Measurements from ENCODE around the gene DTX1. TPM values are rescaled to one million over a fixed set of nuclear protein-coding genes. Genes with fewer than 3 reads are reported as not detected.

The DTX1 gene
- polyA plus RNA-seq, 1 donor = 9.1 TPM

DNA sequence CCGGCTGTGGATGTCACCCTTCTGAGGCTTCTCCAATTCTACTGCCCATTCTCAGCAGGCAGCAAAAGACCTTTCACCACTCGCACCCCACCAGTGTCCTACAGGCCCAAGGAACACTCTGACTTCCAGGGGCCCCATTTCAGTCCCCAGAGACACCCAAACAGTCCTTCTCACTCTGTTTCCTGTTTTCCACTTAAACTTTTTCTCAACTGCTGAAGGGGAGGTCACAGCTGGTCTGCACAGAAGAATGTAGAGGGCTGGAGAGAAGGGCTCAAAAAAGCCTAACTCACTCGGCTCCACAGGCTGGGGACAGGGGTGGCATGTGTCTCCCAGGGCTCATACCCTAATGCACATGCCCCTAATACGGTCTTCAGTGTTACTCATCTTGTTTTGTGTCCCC is 4.2 kb upstream of the DTX1 start:
- no peaks in the 10 kb centered on the region for H3K36me3 ChIP-seq (ENCODE audit: control insufficient read depth, insufficient read depth, low read length)
- H3K4me3 ChIP-seq (ENCODE audit: low read length) = no peak overlapping the region
- H3K4me1 ChIP-seq (ENCODE audit: control insufficient read depth, insufficient read depth, low read length) = no peaks in the 10 kb centered on the region
- no peak overlapping the region for H3K27ac ChIP-seq (ENCODE audit: low read length)
- H3K27me3 ChIP-seq (ENCODE audit: control insufficient read depth, insufficient read depth, low read length) = peaks cover 36% of the 10 kb centered on the region
- DNase-seq = no peak
- no peaks in the 10 kb centered on the region for H3K9me3 ChIP-seq (ENCODE audit: control insufficient read depth, low read depth, low read length)
- WGBS (ENCODE audit: insufficient coverage, low lambda C conversion rate) = no CpG with 5 or more reads among the region's 4 CpGs

DNA sequence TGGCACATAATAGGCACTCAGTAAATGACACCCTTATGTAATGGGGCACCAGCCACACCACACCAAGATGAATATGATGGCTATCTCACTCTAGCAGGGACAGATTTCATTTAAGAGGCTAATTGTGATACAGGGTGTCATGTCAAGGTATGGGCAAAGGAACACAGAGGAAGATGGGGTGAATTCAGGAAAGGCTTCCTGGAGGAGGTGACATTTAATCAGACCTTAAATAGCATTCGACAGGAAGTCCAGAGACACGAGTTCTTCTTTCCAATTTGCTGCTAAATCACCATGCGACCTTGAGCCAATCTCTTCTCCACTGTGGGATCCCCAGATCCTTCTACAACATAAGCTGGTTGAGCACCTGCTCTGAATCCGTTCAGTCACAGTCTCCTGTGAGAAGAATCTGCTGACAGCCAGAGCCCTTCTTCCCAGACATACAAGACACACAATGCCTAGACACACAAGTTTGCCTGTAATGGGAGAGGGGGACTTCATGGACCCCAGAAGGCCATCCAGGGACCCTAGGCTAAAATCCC is 1.5 kb upstream of the DTX1 start:
- Histone ChIP-seq H3K27me3 (ENCODE audit: control insufficient read depth, insufficient read depth, low read length) (peaks cover 50% of the 10 kb centered on the region), H3K4me3 (ENCODE audit: low read length) (no peak overlapping the region), H3K4me1 (ENCODE audit: control insufficient read depth, insufficient read depth, low read length) (no peaks in the 10 kb centered on the region), H3K27ac (ENCODE audit: low read length) (no peak overlapping the region), H3K9me3 (ENCODE audit: control insufficient read depth, low read depth, low read length) (no peaks in the 10 kb centered on the region), H3K36me3 (ENCODE audit: control insufficient read depth, insufficient read depth, low read length) (no peaks in the 10 kb centered on the region)
- WGBS (ENCODE audit: insufficient coverage, low lambda C conversion rate) = no CpG with 5 or more reads among the region's 4 CpGs
- DNase-seq = no peak

DNA sequence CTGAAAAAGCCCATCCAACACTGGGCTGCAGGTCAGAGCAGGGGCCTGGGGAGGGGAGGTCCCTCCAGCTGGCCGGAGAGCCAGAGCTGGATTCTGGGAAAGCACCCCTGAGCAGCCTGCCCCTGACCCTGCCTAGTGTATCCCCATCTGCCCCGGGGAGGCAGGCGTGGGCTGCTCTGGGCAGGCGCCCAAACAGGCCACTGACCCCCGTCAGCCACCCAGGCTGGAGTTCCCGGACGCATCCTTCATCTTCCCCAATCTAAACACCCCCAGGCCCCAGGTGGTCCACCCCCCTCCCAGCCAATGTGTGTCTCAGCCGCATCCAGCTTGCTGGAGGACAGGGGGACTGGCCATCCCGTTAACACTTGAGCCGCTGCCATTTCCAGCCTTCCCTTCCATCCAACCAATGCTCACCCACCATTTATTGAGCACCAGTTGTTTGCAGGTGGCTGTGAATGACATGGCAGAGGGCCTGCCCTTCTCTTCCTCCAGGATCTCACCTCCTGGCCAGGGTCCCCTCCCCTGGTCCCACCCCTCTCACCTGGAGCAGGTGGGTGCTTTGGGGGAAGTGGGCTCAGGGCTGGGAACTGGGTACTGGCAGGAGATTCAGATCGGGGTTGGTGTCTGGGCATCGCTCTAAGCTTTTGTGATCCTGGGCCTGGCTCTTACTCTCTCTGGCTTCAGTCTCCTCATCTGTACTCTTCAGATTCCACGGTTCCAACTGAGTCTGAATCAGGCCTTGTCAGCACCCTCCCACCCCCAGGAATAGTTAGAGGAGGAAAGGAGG is 743 bp upstream of the DTX1 start:
- H3K9me3 ChIP-seq (ENCODE audit: control insufficient read depth, low read depth, low read length) = no peaks in the 10 kb centered on the region
- DNase-seq = peak in 1 of 2 donors; percentile 37
- WGBS (ENCODE audit: insufficient coverage, low lambda C conversion rate) = no CpG with 5 or more reads among the region's 13 CpGs
- no peaks in the 10 kb centered on the region for H3K4me1 ChIP-seq (ENCODE audit: control insufficient read depth, insufficient read depth, low read length)
- H3K4me3 ChIP-seq (ENCODE audit: low read length) = no peak overlapping the region
- peaks cover 49% of the 10 kb centered on the region for H3K27me3 ChIP-seq (ENCODE audit: control insufficient read depth, insufficient read depth, low read length)
- no peak overlapping the region for H3K27ac ChIP-seq (ENCODE audit: low read length)
- H3K36me3 ChIP-seq (ENCODE audit: control insufficient read depth, insufficient read depth, low read length) = no peaks in the 10 kb centered on the region

- Histone ChIP-seq H3K27ac (ENCODE audit: low read length) (no peak overlapping the region), H3K9me3 (ENCODE audit: control insufficient read depth, low read depth, low read length) (no peaks in the 10 kb centered on the region), H3K4me3 (ENCODE audit: low read length) (no peak overlapping the region), H3K36me3 (ENCODE audit: control insufficient read depth, insufficient read depth, low read length) (no peaks in the 10 kb centered on the region), H3K27me3 (ENCODE audit: control insufficient read depth, insufficient read depth, low read length) (peaks cover 49% of the 10 kb centered on the region), H3K4me1 (ENCODE audit: control insufficient read depth, insufficient read depth, low read length) (no peaks in the 10 kb centered on the region)
- DNase-seq = no peak
- WGBS (ENCODE audit: insufficient coverage, low lambda C conversion rate) = no CpG with 5 or more reads among the region's 8 CpGs
Measured at GRCh38 chr12:113056381-113056630, 224 bp upstream of the DTX1 start.

DNA sequence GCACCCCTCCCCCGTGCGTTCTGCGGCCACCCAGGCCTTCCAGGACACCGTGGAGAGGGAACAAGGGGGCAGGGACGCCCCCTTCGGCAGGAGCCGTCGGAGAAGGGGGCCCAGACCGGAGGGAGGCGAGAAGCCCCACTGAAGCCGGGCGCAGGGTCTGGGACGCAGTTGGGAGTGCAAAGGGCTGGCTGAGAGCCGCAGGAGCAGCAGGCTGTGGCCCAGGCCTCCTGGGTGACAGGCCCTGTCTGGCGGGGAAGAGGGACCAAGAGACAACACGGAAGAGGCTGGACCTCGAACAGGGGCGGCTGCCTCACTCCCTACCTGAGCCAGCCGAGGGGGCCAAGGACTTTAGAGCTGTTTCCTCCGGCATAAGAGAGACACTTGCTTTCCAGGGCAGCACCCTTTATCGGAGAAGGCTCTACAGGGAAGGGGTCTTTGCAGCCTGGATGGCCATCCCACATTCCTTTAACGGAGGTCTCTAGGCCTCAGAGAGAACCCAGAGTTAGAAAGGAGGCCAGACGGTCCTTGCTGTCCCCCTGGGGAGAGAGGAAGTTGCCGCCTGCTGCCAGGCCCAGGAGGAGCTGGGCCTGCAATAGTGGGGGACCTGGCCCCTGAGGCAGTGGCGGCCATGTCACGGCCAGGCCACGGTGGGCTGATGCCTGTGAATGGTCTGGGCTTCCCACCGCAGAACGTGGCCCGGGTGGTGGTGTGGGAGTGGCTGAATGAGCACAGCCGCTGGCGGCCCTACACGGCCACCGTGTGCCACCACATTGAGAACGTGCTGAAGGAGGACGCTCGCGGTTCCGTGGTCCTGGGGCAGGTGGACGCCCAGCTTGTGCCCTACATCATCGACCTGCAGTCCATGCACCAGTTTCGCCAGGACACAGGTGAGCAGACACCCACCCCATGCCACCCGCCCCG is 1.3 kb downstream of the DTX1 start:
- Histone ChIP-seq H3K27ac (ENCODE audit: low read length) (no peak overlapping the region), H3K27me3 (ENCODE audit: control insufficient read depth, insufficient read depth, low read length) (peaks cover 53% of the 10 kb centered on the region), H3K9me3 (ENCODE audit: control insufficient read depth, low read depth, low read length) (no peaks in the 10 kb centered on the region), H3K4me3 (ENCODE audit: low read length) (no peak overlapping the region), H3K36me3 (ENCODE audit: control insufficient read depth, insufficient read depth, low read length) (no peaks in the 10 kb centered on the region), H3K4me1 (ENCODE audit: control insufficient read depth, insufficient read depth, low read length) (no peaks in the 10 kb centered on the region)
- no CpG with 5 or more reads among the region's 44 CpGs for WGBS (ENCODE audit: insufficient coverage, low lambda C conversion rate)
- no peak for DNase-seq

DNA sequence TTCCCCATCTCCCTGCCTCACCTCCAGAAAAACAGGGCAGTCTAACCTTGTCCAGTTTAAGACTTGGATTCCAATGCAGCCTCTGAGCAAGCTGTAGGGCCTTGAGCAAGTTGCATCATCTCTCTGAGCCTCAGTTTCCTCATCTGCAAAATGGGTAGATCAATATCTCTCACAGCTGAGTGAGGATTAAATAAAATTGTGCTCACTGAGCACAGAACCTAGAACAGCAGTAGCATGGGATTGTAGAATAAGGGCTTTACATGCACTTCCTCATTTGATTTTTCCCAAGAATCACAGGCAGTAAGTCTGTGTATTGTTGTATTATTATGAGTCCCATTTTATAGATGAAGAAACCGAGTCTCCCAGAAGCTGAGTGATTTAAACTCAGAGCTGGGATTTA is 2.0 kb downstream of the DTX1 start:
- H3K36me3 ChIP-seq (ENCODE audit: control insufficient read depth, insufficient read depth, low read length) = no peaks in the 10 kb centered on the region
- no peaks in the 10 kb centered on the region for H3K9me3 ChIP-seq (ENCODE audit: control insufficient read depth, low read depth, low read length)
- no peak overlapping the region for H3K27ac ChIP-seq (ENCODE audit: low read length)
- H3K4me1 ChIP-seq (ENCODE audit: control insufficient read depth, insufficient read depth, low read length) = no peaks in the 10 kb centered on the region
- H3K27me3 ChIP-seq (ENCODE audit: control insufficient read depth, insufficient read depth, low read length) = peaks cover 52% of the 10 kb centered on the region
- DNase-seq = no peak
- WGBS (ENCODE audit: insufficient coverage, low lambda C conversion rate) = no CpG with 5 or more reads among the region's 1 CpG
- no peak overlapping the region for H3K4me3 ChIP-seq (ENCODE audit: low read length)

- no peaks in the 10 kb centered on the region for H3K9me3 ChIP-seq (ENCODE audit: control insufficient read depth, low read depth, low read length)
- H3K36me3 ChIP-seq (ENCODE audit: control insufficient read depth, insufficient read depth, low read length) = no peaks in the 10 kb centered on the region
- H3K27ac ChIP-seq (ENCODE audit: low read length) = no peak overlapping the region
- DNase-seq = no peak
- H3K4me1 ChIP-seq (ENCODE audit: control insufficient read depth, insufficient read depth, low read length) = no peaks in the 10 kb centered on the region
- H3K27me3 ChIP-seq (ENCODE audit: control insufficient read depth, insufficient read depth, low read length) = peaks cover 51% of the 10 kb centered on the region
- H3K4me3 ChIP-seq (ENCODE audit: low read length) = no peak overlapping the region
- 100% methylated on average over 2 of the region's 8 CpGs for WGBS (ENCODE audit: insufficient coverage, low lambda C conversion rate)
Measured at GRCh38 chr12:113059071-113059595, 2.6 kb downstream of the DTX1 start.

GRCh38 chr12:113060336-113060960 is 3.9 kb downstream of the DTX1 start:
- H3K4me3 ChIP-seq (ENCODE audit: low read length) = no peak overlapping the region
- H3K4me1 ChIP-seq (ENCODE audit: control insufficient read depth, insufficient read depth, low read length) = no peaks in the 10 kb centered on the region
- H3K36me3 ChIP-seq (ENCODE audit: control insufficient read depth, insufficient read depth, low read length) = no peaks in the 10 kb centered on the region
- no peaks in the 10 kb centered on the region for H3K9me3 ChIP-seq (ENCODE audit: control insufficient read depth, low read depth, low read length)
- WGBS (ENCODE audit: insufficient coverage, low lambda C conversion rate) = 100% methylated on average over 1 of the region's 7 CpGs
- no peak for DNase-seq
- peaks cover 47% of the 10 kb centered on the region for H3K27me3 ChIP-seq (ENCODE audit: control insufficient read depth, insufficient read depth, low read length)
- H3K27ac ChIP-seq (ENCODE audit: low read length) = no peak overlapping the region

GRCh38 chr12:113061061-113061694 is 4.6 kb downstream of the DTX1 start:
- H3K36me3 ChIP-seq (ENCODE audit: control insufficient read depth, insufficient read depth, low read length) = no peaks in the 10 kb centered on the region
- no peak for DNase-seq
- WGBS (ENCODE audit: insufficient coverage, low lambda C conversion rate) = no CpG with 5 or more reads among the region's 10 CpGs

More at GRCh38 chr12:113061061-113061694, 4.6 kb downstream of the DTX1 start:
- H3K4me1 ChIP-seq (ENCODE audit: control insufficient read depth, insufficient read depth, low read length) = no peaks in the 10 kb centered on the region
- no peak overlapping the region for H3K4me3 ChIP-seq (ENCODE audit: low read length)
- H3K9me3 ChIP-seq (ENCODE audit: control insufficient read depth, low read depth, low read length) = no peaks in the 10 kb centered on the region
- no peak overlapping the region for H3K27ac ChIP-seq (ENCODE audit: low read length)
- peaks cover 40% of the 10 kb centered on the region for H3K27me3 ChIP-seq (ENCODE audit: control insufficient read depth, insufficient read depth, low read length)

Data from large intestine (tissue), 3 donors.